Fibroblast of lung (primary cell): ENCODE measurements around the gene CDH24. TPM values are rescaled to one million over a fixed set of nuclear protein-coding genes. Genes with fewer than 3 reads are reported as not detected.

Experiments
- DNase-seq, 2 donors: peaks; one replicate each; pipeline versions ENCODE4 v3.0.0 to v3.0.0-alpha.2; 2010; ENCODE audit warnings: low read depth in 2 of 2
- H2AFZ ChIP-seq: 2 replicates; pipeline ENCODE4 v1.5.1; 2012; ENCODE audit warnings: low read length, control low read depth, inconsistent platforms
- H3K27ac ChIP-seq: 2 replicates; pipeline ENCODE4 v1.5.1; 2011; ENCODE audit warnings: low read length, control low read depth; ENCODE audit not compliant: insufficient read depth
- H3K27me3 ChIP-seq: 2 replicates; pipeline ENCODE4 v1.5.1; 2011; ENCODE audit warnings: mild to moderate bottlenecking, low read length; ENCODE audit not compliant: control insufficient read depth, insufficient read depth
- H3K36me3 ChIP-seq: 2 replicates; pipeline ENCODE4 v1.5.1; 2011; ENCODE audit warnings: low read length; ENCODE audit not compliant: control insufficient read depth, insufficient read depth
- H3K4me1 ChIP-seq: 2 replicates; pipeline ENCODE4 v1.5.1; 2011; ENCODE audit warnings: low read length; ENCODE audit not compliant: control insufficient read depth, insufficient read depth; ENCODE audit errors: extremely low read depth
- H3K4me2 ChIP-seq: 2 replicates; pipeline ENCODE4 v1.5.1; 2011; ENCODE audit warnings: low read length, control low read depth; ENCODE audit not compliant: insufficient read depth; ENCODE audit errors: extremely low read depth
- H3K4me3 ChIP-seq, 4 experiments: fragments of 200-600 bp in 1 of 4; sonication (generic) in 1 of 4; replicated peaks in 1 of 4; 2 replicates each; pipeline ENCODE4 v1.5.1; 2011 to 2016; ENCODE audit warnings: low read length in 4 of 4, low read depth in 3 of 4, mild to moderate bottlenecking in 3 of 4, control low read depth in 2 of 4, inconsistent platforms in 1 of 4, mixed read lengths in 1 of 4; ENCODE audit not compliant: insufficient read depth in 1 of 4; ENCODE audit errors: control extremely low read depth in 1 of 4
- H3K79me2 ChIP-seq: 2 replicates; pipeline ENCODE4 v1.5.1; 2012; ENCODE audit warnings: mild to moderate bottlenecking, low read length, inconsistent platforms; ENCODE audit not compliant: control insufficient read depth, insufficient read depth
- H3K9ac ChIP-seq: 2 replicates; pipeline ENCODE4 v1.5.1; 2011; ENCODE audit warnings: mild to moderate bottlenecking, low read length, control low read depth; ENCODE audit not compliant: insufficient read depth
- H3K9me3 ChIP-seq: 2 replicates; pipeline ENCODE4 v1.5.1; 2012; ENCODE audit warnings: low read depth, low read length; ENCODE audit not compliant: control insufficient read depth, insufficient read depth
- H4K20me1 ChIP-seq: 2 replicates; pipeline ENCODE4 v1.5.1; 2011; ENCODE audit warnings: low read length; ENCODE audit not compliant: control insufficient read depth, insufficient read depth; ENCODE audit errors: extremely low read depth
- CTCF ChIP-seq, 2 donors: IDR thresholded peaks in 1 of 2; conservative IDR thresholded peaks in 1 of 2; 1 replicate in 1 of 2; 2 replicates in 1 of 2; pipeline ENCODE4 v1.5.1; 2011 to 2012; ENCODE audit warnings: low read length in 2 of 2, control low read depth in 1 of 2, inconsistent platforms in 1 of 2, low read depth in 1 of 2, mild to moderate bottlenecking in 1 of 2
- EZH2 ChIP-seq: IDR thresholded peaks from 2 replicates; pipeline ENCODE4 v1.5.1; 2012; ENCODE audit warnings: low read length, control low read depth, mild to moderate bottlenecking; ENCODE audit errors: missing control alignments
- polyA plus RNA-seq, 2 donors: library from polyadenylated mRNA; depleted of rRNA in 1 of 2; stranded (reverse) in 1 of 2; unstranded in 1 of 2; fragments of >200 nt; gene quantifications; 2 replicates each; pipeline ENCODE4 v1.2.1, GENCODE V29; 2011 to 2012; ENCODE audit warnings: missing spikeins in 1 of 2
- total RNA-seq: library from RNA; depleted of rRNA; stranded (reverse); fragments of >200 nt; gene quantifications from 2 replicates; pipeline ENCODE4 v1.2.1, GENCODE V29; 2014

The CDH24 gene
- total and polyA plus RNA-seq, 2 donors (not counting 1 experiment from before 2014, with no cell fraction given): 5.0 to 5.6 TPM

GRCh38 chr14:23056145-23056955 is 970 bp downstream of the CDH24 start:
- Histone ChIP-seq H3K4me2 (peak overlapping the region; percentile 87), H3K4me1 (peaks cover 16% of the 10 kb centered on the region), H3K27ac (peak overlapping the region; percentile 8), H3K36me3 (peaks cover 22% of the 10 kb centered on the region), H3K4me3 (peak overlapping the region; percentile 53 to 63 (median 56)), H3K79me2 (peaks cover 6% of the 10 kb centered on the region), H3K9me3 (no peaks in the 10 kb centered on the region), H3K27me3 (no peaks in the 10 kb centered on the region), H3K9ac (peak overlapping the region; percentile 37), H2AFZ (no peak overlapping the region), H4K20me1 (no peaks in the 10 kb centered on the region)
- DNase-seq: peak; percentile 53
- no peak for TF ChIP-seq EZH2
- TF ChIP-seq CTCF (conservative IDR thresholded peaks at IDR 0.05 in 1 of 2, IDR thresholded peaks at IDR 0.05 in 1 of 2; ENCODE audit: low read depth in 1 of 2, low read length in 2 of 2): peak; percentile 74 to 83

GRCh38 chr14:23055621-23056144 is 1.6 kb downstream of the CDH24 start:
- Histone ChIP-seq H3K27ac (no peak overlapping the region), H3K9ac (no peak overlapping the region), H4K20me1 (no peaks in the 10 kb centered on the region), H3K79me2 (peaks cover 1% of the 10 kb centered on the region), H3K4me3 (no peak overlapping the region), H3K9me3 (no peaks in the 10 kb centered on the region), H3K36me3 (peaks cover 16% of the 10 kb centered on the region), H2AFZ (no peak overlapping the region), H3K4me2 (peak overlapping the region; percentile 13), H3K4me1 (peaks cover 11% of the 10 kb centered on the region), H3K27me3 (no peaks in the 10 kb centered on the region)
- peak; percentile 30 to 34 for DNase-seq
- TF ChIP-seq CTCF (conservative IDR thresholded peaks at IDR 0.05 in 1 of 2, IDR thresholded peaks at IDR 0.05 in 1 of 2; ENCODE audit: low read depth in 1 of 2, low read length in 2 of 2): no peak
- no peak for TF ChIP-seq EZH2

- Histone ChIP-seq H3K9ac (no peak overlapping the region), H3K27ac (no peak overlapping the region), H3K4me3 (no peak overlapping the region), H4K20me1 (no peaks in the 10 kb centered on the region), H3K4me2 (no peak overlapping the region), H3K9me3 (no peaks in the 10 kb centered on the region), H3K36me3 (peaks cover 14% of the 10 kb centered on the region), H3K79me2 (no peaks in the 10 kb centered on the region), H3K27me3 (no peaks in the 10 kb centered on the region), H3K4me1 (peaks cover 11% of the 10 kb centered on the region), H2AFZ (no peak overlapping the region)
- TF ChIP-seq EZH2 (no peak), CTCF (conservative IDR thresholded peaks at IDR 0.05 in 1 of 2, IDR thresholded peaks at IDR 0.05 in 1 of 2; ENCODE audit: low read depth in 1 of 2, low read length in 2 of 2) (no peak)
- DNase-seq: no peak
These were observed 2.2 kb downstream of the CDH24 start for GRCh38 chr14:23055147-23055550.
